GM12878 (cell line): ENCODE measurements around the gene CYP4F8. TPM values are rescaled to one million over a fixed set of nuclear protein-coding genes. Genes with fewer than 3 reads are reported as not detected.

Source experiments
- ATAC-seq: fragments of 200-7000 bp; cut with Tn5 transposase; 3 replicates; pipeline ENCODE4 v1.9.1; 2020; ENCODE audit warnings: mild to moderate bottlenecking, moderate library complexity
- BruUV-seq: library from RNA; stranded (reverse); fragments of 400-500 nt; replicated peaks from 2 replicates; lab custom pipeline; 2021; lab: Mats Ljungman, UMichigan
- CTCF ChIA-PET: fragments of 300-600 bp; sonication (Branson Sonifier 250); formaldehyde crosslinking; extraction: SDS; loops from one replicate; lab custom pipeline; 2021; ENCODE audit warnings: inconsistent platforms; lab: Yijun Ruan, JAX
- POLR2A ChIA-PET: fragments of 350-600 bp; formaldehyde crosslinking; extraction: SDS; loops from one replicate; lab custom pipeline; 2021; ENCODE audit warnings: inconsistent platforms; lab: Charles Lee
- RAD21 ChIA-PET: fragments of 300-600 bp; sonication (Branson Sonifier 250); formaldehyde crosslinking; loops from one replicate; lab custom pipeline; 2023; ENCODE audit warnings: antibody characterized with exemption; ENCODE audit not compliant: unreplicated experiment; lab: Charles Lee
- SMC1A ChIA-PET: fragments of 300-600 bp; sonication (Branson Sonifier 250); formaldehyde crosslinking; loops from one replicate; lab custom pipeline; 2023; ENCODE audit not compliant: unreplicated experiment, uncharacterized antibody; lab: Charles Lee
- DNase-seq: peaks from one replicate; pipeline ENCODE4 v3.0.0-alpha.2; 2011; ENCODE audit warnings: low read depth, low spot score
- FAIRE-seq: peaks from 3 replicates; lab custom pipeline; 2011; peaks lifted over from hg19 to GRCh38; lab: Jason Lieb, UNC
- H2AFZ ChIP-seq: 2 replicates; pipeline ENCODE4 v1.6.0; 2011; ENCODE audit warnings: low read depth, low read length, control low read depth; ENCODE audit not compliant: control insufficient read depth
- H3K27ac ChIP-seq: 2 replicates; pipeline ENCODE4 v1.5.1; 2011; ENCODE audit warnings: control low read depth; ENCODE audit not compliant: control insufficient read depth, insufficient read depth
- H3K27me3 ChIP-seq, 2 experiments: replicated peaks in 1 of 2; 2 replicates each; pipeline versions ENCODE4 v1.6.0 to v1.6.1; 2011; ENCODE audit warnings: low read length in 1 of 2; ENCODE audit not compliant: control insufficient read depth in 2 of 2, insufficient read depth in 2 of 2
- H3K36me3 ChIP-seq, 2 experiments: 2 replicates each; pipeline ENCODE4 v1.5.1; 2011; ENCODE audit warnings: low read length in 1 of 2; ENCODE audit not compliant: control insufficient read depth in 2 of 2, insufficient read depth in 2 of 2
- H3K4me1 ChIP-seq: 2 replicates; pipeline ENCODE4 v1.6.1; 2011; ENCODE audit warnings: mild to moderate bottlenecking, low read length, moderate library complexity, mixed read lengths; ENCODE audit not compliant: control insufficient read depth, insufficient read depth
- H3K4me2 ChIP-seq: 2 replicates; pipeline ENCODE4 v1.6.0; 2011; ENCODE audit warnings: control low read depth; ENCODE audit not compliant: control insufficient read depth, insufficient read depth
- H3K4me3 ChIP-seq: fragments of 200-600 bp; sonication (generic); 2 replicates; pipeline ENCODE4 v1.5.1; 2016
- H3K79me2 ChIP-seq: 2 replicates; pipeline ENCODE4 v1.6.0; 2011; ENCODE audit warnings: low read length; ENCODE audit not compliant: control insufficient read depth, insufficient read depth
- H3K9ac ChIP-seq: 2 replicates; pipeline ENCODE4 v1.8.0; 2011; ENCODE audit warnings: low read length, control low read depth, mixed read lengths; ENCODE audit not compliant: control insufficient read depth, insufficient read depth
- H3K9me3 ChIP-seq: replicated peaks from 3 replicates; pipeline ENCODE4 v1.5.1; 2011; ENCODE audit warnings: mild to moderate bottlenecking, low read length; ENCODE audit not compliant: control insufficient read depth, insufficient read depth
- H4K20me1 ChIP-seq: 2 replicates; pipeline ENCODE4 v1.6.0; 2011; ENCODE audit not compliant: control insufficient read depth, insufficient read depth
- CBFB ChIP-seq: IDR thresholded peaks from 2 replicates; pipeline ENCODE4 v1.6.1; 2016; ENCODE audit warnings: antibody characterized with exemption, low read depth
- E4F1 ChIP-seq: fragments of 450-650 bp; IDR thresholded peaks from 2 replicates; pipeline ENCODE4 v1.6.1; 2018; ENCODE audit warnings: borderline replicate concordance, mild to moderate bottlenecking; ENCODE audit not compliant: partially characterized antibody
- FOXK2 ChIP-seq: fragments of 450-650 bp; IDR thresholded peaks from 2 replicates; pipeline ENCODE4 v1.6.1; 2017; ENCODE audit warnings: mild to moderate bottlenecking, moderate library complexity
- HCFC1 ChIP-seq: fragments of 150-350 bp; IDR thresholded peaks from 2 replicates; pipeline ENCODE4 v1.6.1; 2014; ENCODE audit warnings: low read length
- IKZF1 ChIP-seq: fragments of 450-650 bp; conservative IDR thresholded peaks from 2 replicates; pipeline ENCODE4 v1.6.1; 2017; ENCODE audit warnings: antibody characterized with exemption, mild to moderate bottlenecking
- MAX ChIP-seq: IDR thresholded peaks from 2 replicates; pipeline ENCODE4 v1.6.1; 2012; ENCODE audit warnings: low read depth, low read length, improper control_type of control experiment
- MLLT1 ChIP-seq: fragments of 450-650 bp; IDR thresholded peaks from 2 replicates; pipeline ENCODE4 v1.6.1; 2016; ENCODE audit warnings: mild to moderate bottlenecking
- NBN ChIP-seq: fragments of 450-650 bp; IDR thresholded peaks from 2 replicates; pipeline ENCODE4 v1.6.1; 2016
- NFYA ChIP-seq: IDR thresholded peaks from 2 replicates; pipeline ENCODE4 v1.6.1; 2011; ENCODE audit warnings: low read depth, mild to moderate bottlenecking, low read length, improper control_type of control experiment, borderline replicate concordance
- NR2C2 ChIP-seq: IDR thresholded peaks from 2 replicates; pipeline ENCODE4 v1.6.1; 2011; ENCODE audit warnings: borderline replicate concordance, low read depth; ENCODE audit not compliant: control insufficient read depth, insufficient read length
- PAX5 ChIP-seq: IDR thresholded peaks from 2 replicates; pipeline ENCODE4 v1.6.1; 2011; ENCODE audit warnings: low read depth, low read length, borderline replicate concordance
- PAX8 ChIP-seq: fragments of 450-650 bp; IDR thresholded peaks from 2 replicates; pipeline ENCODE4 v1.6.1; 2017; ENCODE audit warnings: mild to moderate bottlenecking, moderate library complexity
- RAD21 ChIP-seq: IDR thresholded peaks from 2 replicates; pipeline ENCODE4 v1.6.1; 2011; ENCODE audit warnings: mild to moderate bottlenecking, low read depth, low read length, moderate library complexity; ENCODE audit not compliant: insufficient read depth
- SIN3A ChIP-seq: IDR thresholded peaks from 2 replicates; pipeline ENCODE4 v1.6.1; 2012; ENCODE audit warnings: low read depth, low read length, improper control_type of control experiment
- SKIL ChIP-seq: fragments of 450-650 bp; IDR thresholded peaks from 2 replicates; pipeline ENCODE4 v1.6.1; 2017; ENCODE audit warnings: mild to moderate bottlenecking, low read depth, inconsistent platforms; ENCODE audit not compliant: poor library complexity, severe bottlenecking
- SPI1 ChIP-seq: IDR thresholded peaks from 2 replicates; pipeline ENCODE4 v1.6.1; 2011; ENCODE audit warnings: low read depth, mild to moderate bottlenecking, low read length, moderate library complexity, borderline replicate concordance; ENCODE audit not compliant: insufficient read depth
- USF2 ChIP-seq: IDR thresholded peaks from 2 replicates; pipeline ENCODE4 v1.6.1; 2011; ENCODE audit warnings: low read depth, low read length, improper control_type of control experiment, borderline replicate concordance
- ZNF384 ChIP-seq: IDR thresholded peaks from 2 replicates; pipeline ENCODE4 v1.6.1; 2012; ENCODE audit warnings: low read depth, mild to moderate bottlenecking, low read length, improper control_type of control experiment, borderline replicate concordance
- WGBS: methylation state at CpG from one replicate; pipeline ENCODE4 v1.1.6; 2016; ENCODE audit warnings: low lambda C conversion rate; ENCODE audit not compliant: insufficient replicate concordance, insufficient coverage; ENCODE audit errors: missing lambda C conversion rate; 5-methylcytosine and 5-hydroxymethylcytosine counted together
- in situ Hi-C: fragments of 300-500 bp; cut with MboI; formaldehyde crosslinking; loops from 9 replicates; pipeline ENCODE4 v1.14.3; 2018; ENCODE audit warnings: mixed read lengths
- intact Hi-C: fragments of 100-400 bp; cut with micrococcal nuclease; formaldehyde crosslinking; loops from one replicate; pipeline ENCODE4 v1.14.2; 2022; ENCODE audit not compliant: unreplicated experiment
- polyA plus RNA-seq, 11 experiments: library from polyadenylated mRNA; depleted of rRNA in 4 of 11; unstranded in 6 of 11; stranded (reverse) in 5 of 11; fragments of >200 nt; fragmentation: Nextera tagmentation in 4 of 11; fragmentation: Illumina TruSeq in 1 of 11; extraction: Ambion mirVana in 4 of 11; extraction: Trizol in 1 of 11; gene quantifications; 1 replicate in 1 of 11; 2 replicates in 10 of 11; pipeline versions ENCODE4 v1.2.1 to v1.2.3, GENCODE V29; 2011 to 2016; ENCODE audit warnings: inconsistent platforms in 2 of 11, missing spikeins in 2 of 11, low read depth in 1 of 11
- total RNA-seq, 4 experiments: library from RNA; depleted of rRNA in 3 of 4; stranded (reverse); fragments of >200 nt in 3 of 4; fragmentation: Illumina TruSeq in 1 of 4; extraction: Trizol in 1 of 4; gene quantifications; 2 replicates each; pipeline versions ENCODE4 v1.2.1 to v1.2.3, GENCODE V29; 2013 to 2021

Gene CYP4F8
- total and polyA plus RNA-seq, 10 of the 15 experiments (the other 5 are each of a cell fraction or from before 2014, with no cell fraction given), result not detected

- TF ChIP-seq PAX5 (no peak), ZNF384 (no peak), IKZF1 (no peak), NR2C2 (no peak), FOXK2 (no peak), SIN3A (no peak), CBFB (no peak)
Measured at GRCh38 chr19:15675560-15675959, 60.5 kb downstream of the CYP4F8 start (continued).

GRCh38 chr19:15679089-15679488 lies 64.1 kb downstream of the CYP4F8 start:
- Histone ChIP-seq H3K9me3 (no peaks in the 10 kb centered on the region), H3K9ac (no peak overlapping the region), H3K4me3 (no peak overlapping the region), H3K4me2 (no peak overlapping the region), H2AFZ (no peak overlapping the region), H3K79me2 (no peaks in the 10 kb centered on the region), H3K4me1 (no peaks in the 10 kb centered on the region), H4K20me1 (no peaks in the 10 kb centered on the region), H3K27ac (no peak overlapping the region), H3K36me3 (no peaks in the 10 kb centered on the region), H3K27me3 (no peaks in the 10 kb centered on the region)
- ChIA-PET SMC1A (no interaction called here), RAD21 (no interaction called here), POLR2A (no interaction called here), CTCF (no interaction called here)
- WGBS, result 0% methylated on average over 4 of the region's 4 CpGs
- ATAC-seq (no peak), FAIRE-seq (no peak), DNase-seq (no peak)
- no TSS peak for BruUV-seq
- intact Hi-C loops, result loop anchor here (5.0 kb wide), 1 partner anchor 98 kb away; no protein-coding TSS in a partner anchor
- in situ Hi-C loops, result no loop called here
- TF ChIP-seq SPI1, result no peak
- no peak for TF ChIP-seq NBN
- TF ChIP-seq SKIL, result no peak
- no peak for TF ChIP-seq E4F1
- TF ChIP-seq HCFC1, result no peak
- no peak for TF ChIP-seq MAX
- no peak for TF ChIP-seq NFYA
- no peak for TF ChIP-seq RAD21
- no peak for TF ChIP-seq PAX8
- TF ChIP-seq USF2, result no peak
- no peak for TF ChIP-seq MLLT1
